Tibial nerve (tissue), 4 donors: ENCODE results near the gene VEGFA.

Experiments used
- EP300 ChIP-seq, 2 donors: sonication (generic); formaldehyde crosslinking; IDR thresholded peaks; one replicate each; pipeline ENCODE4 v1.6.1; 2017; ENCODE audit warnings: antibody characterized with exemption in 2 of 2, mild to moderate bottlenecking in 1 of 2
- POLR2A ChIP-seq, 2 donors: fragments of 450-650 bp; IDR thresholded peaks; one replicate each; pipeline ENCODE4 v1.6.1; 2017; ENCODE audit warnings: antibody characterized with exemption in 2 of 2, mild to moderate bottlenecking in 2 of 2, moderate library complexity in 2 of 2
- TF ChIP-seq, protein P1 (sequence below), 5 experiments: fragments of 200-600 bp in 3 of 5; fragments of 450-650 bp in 2 of 5; sonication (generic) in 3 of 5; IDR thresholded peaks; one replicate each; pipeline ENCODE4 v1.5.1; 2016 to 2019; ENCODE audit warnings: antibody characterized with exemption in 5 of 5, mild to moderate bottlenecking in 3 of 5, moderate library complexity in 2 of 5

- TF ChIP-seq, protein P1, sequence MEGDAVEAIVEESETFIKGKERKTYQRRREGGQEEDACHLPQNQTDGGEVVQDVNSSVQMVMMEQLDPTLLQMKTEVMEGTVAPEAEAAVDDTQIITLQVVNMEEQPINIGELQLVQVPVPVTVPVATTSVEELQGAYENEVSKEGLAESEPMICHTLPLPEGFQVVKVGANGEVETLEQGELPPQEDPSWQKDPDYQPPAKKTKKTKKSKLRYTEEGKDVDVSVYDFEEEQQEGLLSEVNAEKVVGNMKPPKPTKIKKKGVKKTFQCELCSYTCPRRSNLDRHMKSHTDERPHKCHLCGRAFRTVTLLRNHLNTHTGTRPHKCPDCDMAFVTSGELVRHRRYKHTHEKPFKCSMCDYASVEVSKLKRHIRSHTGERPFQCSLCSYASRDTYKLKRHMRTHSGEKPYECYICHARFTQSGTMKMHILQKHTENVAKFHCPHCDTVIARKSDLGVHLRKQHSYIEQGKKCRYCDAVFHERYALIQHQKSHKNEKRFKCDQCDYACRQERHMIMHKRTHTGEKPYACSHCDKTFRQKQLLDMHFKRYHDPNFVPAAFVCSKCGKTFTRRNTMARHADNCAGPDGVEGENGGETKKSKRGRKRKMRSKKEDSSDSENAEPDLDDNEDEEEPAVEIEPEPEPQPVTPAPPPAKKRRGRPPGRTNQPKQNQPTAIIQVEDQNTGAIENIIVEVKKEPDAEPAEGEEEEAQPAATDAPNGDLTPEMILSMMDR (IDR thresholded peaks at IDR 0.05), result no peak
- no peak for TF ChIP-seq POLR2A (IDR thresholded peaks at IDR 0.05)
- TF ChIP-seq EP300 (IDR thresholded peaks at IDR 0.05), result no peak
Observed at GRCh38 chr6:43825187-43826115, 55.4 kb downstream of the VEGFA start.
